CD4-positive, alpha-beta T cell treated with Interleukin-12 subunit alpha and Interleukin-12 subunit beta, for 1 hour (primary cell): Measurements from ENCODE around the gene PIEZO1.
"Not testable (repeated sequence)": the region's sequence is repeated elsewhere in the genome, so short reads cannot be mapped to it uniquely, and the experiment has no call there.

ENCODE experiments used
- DNase-seq: peaks from one replicate; pipeline ENCODE4 v3.0.0-alpha.2; 2020

The PIEZO1 gene, protein sequence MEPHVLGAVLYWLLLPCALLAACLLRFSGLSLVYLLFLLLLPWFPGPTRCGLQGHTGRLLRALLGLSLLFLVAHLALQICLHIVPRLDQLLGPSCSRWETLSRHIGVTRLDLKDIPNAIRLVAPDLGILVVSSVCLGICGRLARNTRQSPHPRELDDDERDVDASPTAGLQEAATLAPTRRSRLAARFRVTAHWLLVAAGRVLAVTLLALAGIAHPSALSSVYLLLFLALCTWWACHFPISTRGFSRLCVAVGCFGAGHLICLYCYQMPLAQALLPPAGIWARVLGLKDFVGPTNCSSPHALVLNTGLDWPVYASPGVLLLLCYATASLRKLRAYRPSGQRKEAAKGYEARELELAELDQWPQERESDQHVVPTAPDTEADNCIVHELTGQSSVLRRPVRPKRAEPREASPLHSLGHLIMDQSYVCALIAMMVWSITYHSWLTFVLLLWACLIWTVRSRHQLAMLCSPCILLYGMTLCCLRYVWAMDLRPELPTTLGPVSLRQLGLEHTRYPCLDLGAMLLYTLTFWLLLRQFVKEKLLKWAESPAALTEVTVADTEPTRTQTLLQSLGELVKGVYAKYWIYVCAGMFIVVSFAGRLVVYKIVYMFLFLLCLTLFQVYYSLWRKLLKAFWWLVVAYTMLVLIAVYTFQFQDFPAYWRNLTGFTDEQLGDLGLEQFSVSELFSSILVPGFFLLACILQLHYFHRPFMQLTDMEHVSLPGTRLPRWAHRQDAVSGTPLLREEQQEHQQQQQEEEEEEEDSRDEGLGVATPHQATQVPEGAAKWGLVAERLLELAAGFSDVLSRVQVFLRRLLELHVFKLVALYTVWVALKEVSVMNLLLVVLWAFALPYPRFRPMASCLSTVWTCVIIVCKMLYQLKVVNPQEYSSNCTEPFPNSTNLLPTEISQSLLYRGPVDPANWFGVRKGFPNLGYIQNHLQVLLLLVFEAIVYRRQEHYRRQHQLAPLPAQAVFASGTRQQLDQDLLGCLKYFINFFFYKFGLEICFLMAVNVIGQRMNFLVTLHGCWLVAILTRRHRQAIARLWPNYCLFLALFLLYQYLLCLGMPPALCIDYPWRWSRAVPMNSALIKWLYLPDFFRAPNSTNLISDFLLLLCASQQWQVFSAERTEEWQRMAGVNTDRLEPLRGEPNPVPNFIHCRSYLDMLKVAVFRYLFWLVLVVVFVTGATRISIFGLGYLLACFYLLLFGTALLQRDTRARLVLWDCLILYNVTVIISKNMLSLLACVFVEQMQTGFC (N-terminal part only)

DNA sequence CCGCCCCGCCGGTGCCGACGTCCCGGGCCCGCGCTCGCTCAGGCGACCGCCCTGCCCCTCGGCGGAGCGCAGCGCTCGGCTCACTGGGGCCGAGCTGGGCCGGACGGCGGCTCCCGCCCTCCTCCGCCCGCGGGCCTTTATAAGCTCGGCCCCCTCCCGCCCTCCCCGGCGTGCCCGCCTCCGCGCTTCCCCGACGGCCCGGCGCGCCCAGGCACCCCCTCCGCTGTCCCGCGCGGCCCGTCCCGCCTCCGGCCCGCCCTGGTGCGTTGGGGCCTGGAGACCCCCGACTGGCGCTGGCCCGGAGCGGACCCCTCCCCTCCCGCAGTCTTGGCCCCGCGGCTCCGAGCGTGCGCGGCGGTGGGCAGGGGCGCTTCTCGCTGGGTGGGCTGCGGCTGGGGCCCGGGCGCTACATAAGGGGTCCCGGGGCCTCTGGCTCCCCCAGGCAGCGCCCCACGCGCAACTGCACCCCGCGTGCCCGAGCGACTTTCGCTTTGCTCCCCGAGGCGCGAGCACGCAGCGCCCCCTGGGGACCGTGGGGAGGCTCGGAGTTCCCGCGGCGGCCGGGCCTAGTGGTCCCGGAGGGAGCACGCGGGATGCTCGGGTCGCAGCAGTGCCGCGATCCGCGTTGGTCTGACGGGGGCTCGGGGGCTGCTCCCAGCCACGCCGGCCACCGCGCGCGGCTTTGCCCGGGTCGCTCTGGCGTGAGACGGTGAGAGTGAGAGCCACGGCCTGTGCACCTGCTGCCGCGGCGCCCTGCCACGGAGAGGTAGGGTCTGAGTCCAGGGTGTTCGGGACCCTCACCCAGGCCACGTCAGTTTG is at the start of gene PIEZO1:
PIEZO1 (minus strand) TSS at position 115 of the 819 bp plus-strand sequence. CDS start 256 bp downstream, outside the sequence.
- DNase-seq: peak; percentile 88

DNA sequence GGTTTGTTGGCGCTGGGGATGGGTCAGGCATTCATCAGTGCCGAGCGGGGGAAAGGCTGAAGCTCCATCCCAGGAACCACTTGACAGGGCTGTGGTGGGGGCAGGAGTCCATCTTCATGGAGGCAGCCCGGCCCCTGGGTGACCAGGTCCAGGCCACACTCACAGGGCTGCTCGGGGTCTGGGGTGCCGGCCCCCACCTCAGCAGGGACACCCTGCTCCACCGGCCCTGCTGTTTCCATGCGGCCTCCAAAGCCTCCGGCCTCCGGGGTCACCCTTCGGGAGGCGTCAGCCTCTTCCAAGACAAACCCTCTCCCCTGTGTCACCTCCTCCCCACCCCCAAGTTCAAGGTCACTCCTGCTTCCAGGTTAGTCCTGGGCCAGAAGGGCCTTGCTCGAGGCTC is 49.6 kb upstream of the PIEZO1 start:
- no peak for DNase-seq

DNA sequence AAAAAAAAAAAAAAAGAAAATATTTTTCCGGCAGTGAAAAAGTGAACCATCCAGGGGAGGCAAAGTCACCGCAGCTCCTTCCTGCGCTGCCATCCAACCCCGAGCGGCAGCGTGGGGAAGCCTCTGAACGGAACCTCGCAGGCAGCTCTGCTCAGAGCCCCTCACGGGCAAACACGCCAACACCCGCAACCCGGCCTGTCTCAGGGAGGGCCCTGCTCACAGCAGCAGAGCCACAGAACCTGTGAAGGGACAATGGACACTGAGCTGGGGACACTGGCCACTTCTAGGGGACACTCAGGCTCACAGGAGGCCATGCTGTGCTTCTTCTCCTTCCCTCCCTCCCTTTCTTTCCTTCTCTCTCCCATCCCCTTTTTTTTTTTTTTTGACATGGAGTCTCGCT is 48.1 kb upstream of the PIEZO1 start:
- no peak for DNase-seq

DNA sequence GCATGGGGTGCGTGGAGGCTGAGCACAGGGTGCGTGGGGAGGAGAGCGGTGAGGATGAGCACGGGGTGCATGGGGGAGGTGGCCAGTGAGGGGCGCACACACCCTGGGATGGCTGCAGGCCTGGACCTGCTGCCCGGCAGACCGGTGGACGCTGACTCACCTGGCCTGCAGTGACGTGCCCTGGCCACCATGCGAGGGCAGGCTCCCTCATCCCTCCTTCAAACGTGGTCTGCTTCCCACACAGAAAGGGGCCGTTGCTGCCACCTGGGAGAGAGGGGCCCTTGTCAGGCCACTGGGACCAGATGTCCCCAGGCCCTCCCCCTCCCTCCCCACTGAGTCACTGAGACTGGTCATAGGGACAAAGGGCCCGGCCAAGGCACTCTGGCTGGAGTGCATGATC is 46.8 kb upstream of the PIEZO1 start:
- DNase-seq: no peak

DNA sequence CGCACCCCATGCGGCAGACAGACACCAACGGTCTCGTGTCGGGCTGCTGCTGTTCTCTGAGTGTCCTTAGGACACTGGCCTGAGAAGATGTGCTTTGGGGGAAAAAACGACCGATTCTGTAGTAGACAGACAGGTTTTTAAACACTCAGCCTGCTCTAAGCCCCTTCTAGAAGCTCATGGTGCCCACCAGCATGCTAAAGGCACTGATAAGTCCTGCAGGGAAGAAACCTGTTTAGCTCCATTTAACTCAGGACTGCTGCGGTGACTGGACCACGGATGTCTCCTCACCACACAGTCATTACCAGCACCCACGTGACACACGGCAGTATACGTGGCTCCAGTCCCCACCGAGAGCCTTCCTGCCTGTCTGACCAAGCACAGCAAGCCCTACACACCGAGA is 45.8 kb upstream of the PIEZO1 start:
- no peak for DNase-seq

DNA sequence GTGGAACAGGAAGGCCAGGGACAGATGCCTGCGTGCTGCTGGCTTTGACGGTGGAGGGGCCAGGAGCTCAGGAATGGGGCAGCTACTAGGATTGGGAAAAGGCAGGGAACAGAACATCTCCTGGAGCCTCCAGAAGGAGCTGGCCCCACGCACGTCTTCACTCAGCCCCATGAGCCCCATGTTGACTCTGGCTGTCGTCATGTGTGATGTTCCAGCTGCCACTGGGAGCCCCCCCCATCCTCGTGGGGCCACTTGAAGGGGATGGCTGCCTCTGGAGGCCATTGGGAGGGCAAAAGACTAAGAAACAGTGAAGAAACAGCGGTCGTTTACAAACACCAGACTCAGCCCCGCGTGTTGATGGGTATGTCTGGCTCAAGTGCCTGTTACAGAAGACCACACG is 45.2 kb upstream of the PIEZO1 start:
- no peak for DNase-seq

DNA sequence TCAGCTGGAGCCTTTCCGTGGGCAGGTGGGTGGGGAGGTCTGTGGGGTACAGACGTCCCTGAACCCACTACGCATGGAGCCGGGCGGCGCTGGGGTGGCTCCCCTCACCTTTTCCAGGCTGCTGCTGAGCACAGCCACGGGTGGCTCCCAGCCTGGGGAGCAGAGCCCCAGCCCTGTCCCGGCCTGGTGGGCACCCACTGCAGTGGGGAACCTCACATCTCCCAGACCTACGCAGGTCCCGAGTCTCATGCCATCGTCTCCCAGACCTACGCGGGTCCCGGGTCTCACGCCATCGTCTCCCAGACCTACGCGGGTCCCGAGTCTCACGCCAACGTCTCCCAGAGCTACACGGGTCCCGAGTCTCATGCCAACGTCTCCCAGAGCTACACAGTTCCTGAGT is 43.7 kb upstream of the PIEZO1 start:
- no peak for DNase-seq

DNA sequence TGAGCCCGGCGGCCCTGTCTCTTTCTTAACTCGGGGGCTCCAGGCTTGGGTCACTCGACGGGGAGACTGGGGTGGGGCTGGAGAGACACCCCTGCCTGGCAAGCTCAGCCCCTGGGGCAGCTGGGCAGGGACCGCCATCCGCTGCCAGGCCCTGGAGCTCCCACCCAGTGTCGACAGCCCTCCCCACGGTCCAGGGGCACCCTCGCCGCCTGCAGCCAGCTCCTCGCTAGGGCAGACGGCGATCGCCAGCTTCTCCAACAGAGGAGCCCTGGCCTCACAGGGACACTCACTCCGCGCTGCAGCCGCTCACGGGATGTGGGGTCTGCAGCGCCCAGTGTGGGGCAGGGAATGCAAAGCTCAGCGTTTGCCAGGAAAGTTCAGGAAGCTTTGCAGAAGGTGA is 42.7 kb upstream of the PIEZO1 start:
- DNase-seq: no peak

DNA sequence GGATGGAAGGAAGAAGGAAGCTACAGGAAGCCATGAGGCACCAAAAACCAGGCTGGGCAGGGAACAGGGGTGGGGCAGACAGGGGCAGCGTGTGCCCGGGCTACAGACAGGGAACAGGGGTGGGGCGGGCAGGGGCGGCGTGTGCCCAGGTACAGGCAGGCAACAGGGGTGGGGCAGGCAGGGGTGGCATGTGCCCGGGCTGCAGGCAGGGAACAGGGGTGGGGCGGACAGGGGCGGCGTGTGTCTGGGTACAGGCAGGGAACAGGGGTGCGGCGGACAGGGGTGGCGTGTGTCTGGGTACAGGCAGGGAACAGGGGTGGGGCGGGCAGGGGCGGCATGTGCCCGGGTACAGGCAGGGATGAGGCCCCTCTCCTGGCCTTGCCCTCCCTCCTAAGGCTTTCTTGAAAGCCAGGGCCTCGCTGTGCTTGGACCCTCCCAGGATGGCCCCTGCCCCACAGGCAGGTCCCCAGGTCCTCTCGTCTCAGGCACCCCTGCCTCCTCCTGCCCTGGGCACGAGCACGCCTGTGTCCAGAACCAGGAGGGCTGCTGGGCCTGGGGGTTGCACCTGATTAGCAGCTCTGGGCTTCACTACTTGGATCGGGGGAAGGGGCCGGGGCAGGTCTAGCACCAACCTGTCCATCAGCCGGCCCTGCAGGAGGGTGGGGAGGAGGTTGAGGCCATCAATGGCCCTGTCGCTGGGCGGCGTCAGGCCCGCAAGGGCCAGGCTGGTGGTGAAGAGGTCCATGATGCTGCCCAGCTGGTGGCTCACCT is 41.2 kb upstream of the PIEZO1 start:
- no peak for DNase-seq

DNA sequence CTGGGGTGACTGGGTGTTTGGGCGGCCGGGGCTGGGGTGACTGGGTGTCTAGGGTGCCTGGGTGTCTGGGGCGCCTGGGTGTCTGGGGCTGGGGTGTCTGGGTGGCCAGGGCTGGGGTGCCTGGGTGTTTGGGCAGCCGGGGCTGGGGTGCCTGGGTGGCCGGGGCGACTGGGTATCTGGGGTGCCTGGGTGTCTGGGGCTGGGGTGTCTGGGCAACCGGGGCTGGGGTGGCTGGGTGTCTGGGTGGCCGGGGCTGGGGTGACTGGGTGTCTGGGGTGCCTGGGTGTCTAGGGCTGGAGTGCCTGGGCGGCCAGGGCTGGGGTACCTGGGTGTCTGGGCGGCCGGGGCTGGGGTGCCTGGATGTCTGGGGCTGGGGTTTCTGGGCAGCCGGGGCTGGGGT is 40.1 kb upstream of the PIEZO1 start:
- no peak for DNase-seq

DNA sequence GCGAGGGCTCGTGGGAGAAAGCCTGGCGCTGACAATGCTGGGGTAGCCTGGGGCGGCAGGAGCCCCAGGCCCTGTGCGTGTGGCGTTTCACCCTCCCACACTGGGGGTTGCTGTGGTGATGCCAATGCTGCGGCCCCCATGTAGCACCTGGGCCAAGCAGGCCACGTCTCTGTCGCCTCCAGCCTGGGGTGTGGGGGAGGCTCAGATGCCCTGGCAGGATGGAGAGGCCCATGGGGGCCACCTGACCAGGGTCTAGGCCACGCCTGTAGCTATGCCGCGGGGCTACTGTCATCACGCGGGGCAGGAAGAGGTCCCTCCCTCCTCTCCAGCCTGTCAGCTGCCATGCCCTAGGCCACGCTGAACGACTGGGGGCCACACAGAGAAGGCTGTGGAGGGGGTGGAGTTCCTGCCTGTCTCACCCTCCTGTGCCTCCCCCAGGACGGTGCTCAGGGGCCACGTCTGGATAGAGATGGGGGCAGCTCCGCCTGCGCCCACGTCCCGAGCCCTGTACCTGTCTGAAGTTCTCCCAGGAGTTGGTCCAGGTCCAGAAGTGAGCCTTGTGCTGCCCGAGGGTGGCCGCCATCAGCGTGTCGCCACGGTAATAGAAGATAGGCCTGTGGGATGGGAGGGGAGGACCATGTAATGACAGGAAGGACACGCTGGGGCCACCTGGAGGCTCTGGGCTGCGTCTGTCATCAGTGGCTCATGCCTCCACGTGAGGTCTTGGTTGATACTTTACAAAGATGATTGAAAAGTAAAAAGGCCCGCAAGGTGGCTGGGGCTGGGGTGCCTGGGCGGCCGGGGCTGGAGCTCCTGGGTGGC is 39.4 kb upstream of the PIEZO1 start:
- DNase-seq: no peak

DNA sequence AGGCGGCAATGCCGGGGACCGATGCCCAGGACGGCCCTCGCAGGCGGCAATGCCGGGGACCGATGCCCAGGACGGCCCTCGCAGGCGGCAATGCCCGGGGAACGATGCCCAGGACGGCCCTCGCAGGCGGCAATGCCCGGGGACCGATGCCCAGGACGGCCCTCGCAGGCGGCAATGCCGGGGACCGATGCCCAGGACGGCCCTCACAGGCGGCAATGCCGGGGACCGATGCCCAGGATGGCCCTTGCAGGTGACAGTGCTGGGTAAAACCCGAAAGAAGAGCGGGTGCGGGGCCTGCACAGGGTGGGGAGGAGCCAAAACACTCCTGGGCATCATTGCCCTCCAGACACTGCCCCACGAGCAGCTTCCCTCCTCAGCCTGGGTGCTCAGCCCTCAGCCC is 38.6 kb upstream of the PIEZO1 start:
- not testable (repeated sequence) for DNase-seq

DNA sequence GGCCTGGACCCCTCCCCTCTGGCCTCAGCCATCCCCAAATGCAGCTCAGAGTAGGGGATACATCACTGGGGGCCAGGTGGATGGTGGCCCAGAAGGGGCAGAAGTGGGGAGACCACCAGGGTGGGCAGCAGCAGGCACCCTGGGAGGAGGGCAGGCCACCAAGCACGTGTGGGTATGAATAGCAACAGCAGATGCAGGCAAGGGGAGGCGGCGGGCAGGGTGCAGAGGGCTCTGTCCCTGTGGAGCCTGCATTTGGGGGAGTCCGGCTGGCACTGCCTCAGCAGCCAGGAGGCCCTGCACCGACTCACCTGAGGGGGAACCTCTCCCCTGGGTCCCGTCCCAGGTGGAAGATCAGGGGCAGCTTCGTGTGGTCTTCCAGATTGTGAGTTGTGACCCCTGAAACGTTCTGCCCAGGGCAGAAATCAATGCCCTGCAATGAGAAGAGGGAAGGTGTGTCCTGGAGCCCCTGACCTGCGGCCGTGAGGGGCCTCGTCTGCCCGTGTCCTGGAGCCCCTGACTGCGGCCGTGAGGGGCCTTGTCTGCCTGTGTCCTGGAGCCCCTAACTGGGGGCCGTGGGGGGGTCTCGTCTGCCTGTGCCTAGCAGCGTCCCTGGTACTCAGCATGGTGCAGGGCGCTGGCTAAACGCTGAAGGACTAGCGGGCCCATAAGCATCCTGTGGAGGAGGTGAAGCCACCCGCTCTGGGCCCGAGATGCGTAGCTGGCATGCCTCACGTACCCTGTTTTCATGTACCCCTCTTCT is 37.4 kb upstream of the PIEZO1 start:
- no peak for DNase-seq

DNA sequence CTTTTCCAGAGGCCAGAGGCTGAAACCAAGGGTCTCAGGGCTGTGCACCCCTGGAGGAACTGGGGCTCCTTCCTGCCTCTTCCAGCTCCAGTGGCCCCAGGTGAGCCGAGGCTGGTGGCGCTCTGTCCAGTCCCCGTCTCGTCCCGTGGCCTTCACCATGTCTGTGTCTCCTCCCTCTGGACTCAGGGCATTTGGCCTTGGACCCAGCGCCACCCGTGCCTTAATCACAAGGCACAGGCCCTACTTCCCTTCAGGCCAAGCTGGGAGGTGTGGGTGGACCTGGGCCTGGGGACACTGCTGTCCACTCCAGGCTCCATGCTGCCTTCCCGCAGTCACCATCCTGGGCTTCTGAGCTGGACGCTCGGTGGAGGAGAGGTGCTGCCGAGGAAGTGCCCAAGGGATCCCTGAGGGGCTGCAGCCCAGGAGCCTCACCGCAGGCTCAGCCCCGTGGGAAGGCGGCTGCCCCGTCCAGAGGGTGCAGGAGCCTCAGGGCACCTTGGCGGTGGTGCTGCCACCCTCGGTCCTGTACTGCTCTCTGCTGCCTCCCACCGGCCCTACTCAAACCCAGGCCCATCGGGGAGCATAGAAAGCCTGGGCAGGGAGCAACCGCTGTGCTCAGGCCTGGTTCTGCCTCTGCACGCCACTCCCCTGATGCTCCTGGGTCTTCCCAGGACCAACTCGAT is 36.3 kb upstream of the PIEZO1 start:
- no peak for DNase-seq

DNA sequence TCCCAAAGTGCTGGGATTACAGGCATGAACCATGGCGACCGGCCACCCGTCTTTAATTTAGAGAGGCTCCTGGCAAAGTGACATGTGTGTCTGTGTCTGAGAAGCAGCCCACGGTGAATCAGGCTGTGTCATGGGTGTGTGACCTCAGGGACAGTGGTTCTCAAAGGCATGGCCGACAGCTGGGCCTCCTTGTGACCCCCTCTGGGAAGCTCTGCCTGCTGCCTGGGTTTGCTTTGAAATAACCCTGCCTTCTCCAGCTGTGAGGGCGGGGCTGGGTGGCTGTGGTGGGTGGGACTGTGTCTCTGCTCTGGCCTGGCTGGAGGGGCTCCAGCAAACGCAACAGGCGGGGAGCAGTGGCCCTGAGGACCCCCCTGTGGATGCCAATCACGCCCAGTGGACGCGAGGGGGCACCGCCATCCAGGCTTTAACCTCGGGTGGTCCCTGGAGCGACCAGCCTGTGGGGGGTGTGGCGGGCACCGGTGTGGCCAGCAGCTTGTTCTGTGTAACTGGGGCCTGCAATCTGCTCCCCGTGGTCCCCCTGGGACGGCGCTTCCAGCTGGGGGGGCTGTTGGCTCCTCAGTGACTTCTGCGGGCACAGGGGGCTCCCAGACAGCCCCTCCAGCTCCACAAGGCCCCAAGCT is 35.5 kb upstream of the PIEZO1 start:
- DNase-seq: no peak

DNA sequence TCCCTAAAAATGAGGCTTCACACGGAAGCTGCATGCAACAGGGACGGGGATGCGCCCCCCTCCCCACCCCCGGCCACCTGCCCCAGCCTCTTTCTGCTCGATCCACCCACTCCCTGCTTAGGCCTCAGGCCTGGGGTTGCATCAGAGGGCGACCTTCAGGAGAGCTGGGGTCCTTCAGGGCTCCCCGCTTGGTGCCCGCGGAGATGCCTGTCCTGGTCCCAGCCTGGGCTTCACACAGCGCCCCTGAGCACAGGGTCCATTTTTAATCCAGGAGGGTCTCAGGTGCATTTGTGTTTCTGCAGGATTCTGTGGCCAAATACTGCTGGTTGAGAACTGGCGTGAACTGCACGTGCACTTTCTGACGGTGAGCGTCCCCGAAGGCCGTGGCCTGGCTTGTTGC is 34.1 kb upstream of the PIEZO1 start:
- DNase-seq: no peak

DNA sequence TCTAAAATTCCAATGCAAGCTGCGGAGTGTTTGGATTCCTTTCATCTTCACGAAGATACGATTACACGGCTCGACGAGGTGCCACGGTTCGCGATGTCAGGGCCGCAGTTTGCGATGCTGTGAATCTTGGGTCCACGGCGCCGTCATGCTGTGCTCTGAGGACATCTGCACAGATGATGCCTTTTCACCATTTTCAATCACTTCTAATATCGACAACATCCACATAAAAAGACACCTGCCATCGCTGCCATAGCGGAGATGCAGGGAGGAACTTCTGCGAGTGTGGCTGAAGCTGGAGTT is 33.5 kb upstream of the PIEZO1 start:
- DNase-seq: no peak

DNA sequence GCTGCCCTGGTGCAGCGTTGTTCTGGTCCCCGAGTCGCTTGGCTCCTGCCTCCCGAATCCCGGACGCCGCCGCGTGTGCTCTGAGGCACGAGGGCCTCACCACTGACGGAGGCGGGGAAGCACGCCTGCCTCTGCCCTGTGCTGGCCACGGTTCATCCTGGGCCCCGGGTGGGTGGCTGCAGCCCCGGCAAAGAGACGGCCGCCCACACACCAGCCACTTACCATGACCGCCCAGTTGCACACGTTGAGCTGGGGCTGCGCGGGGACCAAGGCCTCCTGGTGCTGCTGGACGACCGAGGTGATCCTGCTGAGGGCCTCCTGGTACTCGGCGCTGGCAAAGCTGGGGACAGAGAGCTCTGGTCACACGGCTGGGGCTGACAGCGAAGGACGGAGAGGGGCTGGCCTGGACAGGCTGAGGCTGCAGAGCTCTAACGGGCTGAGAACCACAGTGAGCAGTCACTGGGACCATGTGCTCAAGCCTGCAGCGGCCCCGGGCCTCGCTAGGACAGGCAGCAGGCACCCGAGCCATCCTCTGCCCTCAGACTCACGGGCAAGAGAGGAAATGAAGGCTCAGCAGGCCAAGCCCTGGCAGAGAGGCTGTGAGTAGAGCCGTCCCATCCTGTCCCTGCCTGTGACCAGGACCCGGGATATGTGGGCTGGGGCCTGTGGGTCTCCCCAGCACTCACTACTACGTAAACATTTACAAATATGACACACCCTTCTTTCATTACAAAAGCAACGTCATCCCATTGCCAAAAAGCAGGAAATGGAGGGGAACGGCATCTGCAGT is 33.0 kb upstream of the PIEZO1 start:
- no peak for DNase-seq
